ENCODE results near the gene CDON. TPM values are rescaled to one million over a fixed set of nuclear protein-coding genes. Genes with fewer than 3 reads are reported as not detected.

CDON gene
- total and polyA plus RNA-seq, 2 of the 13 experiments (the other 11 are each of a cell fraction or from before 2014, with no cell fraction given): 9.6 to 12.8 TPM

- TF ChIP-seq EEA1 (CRISPR knock-in tag; IDR thresholded peaks at IDR 0.05; ENCODE audit: borderline replicate concordance) (no peak), EP300 (IDR thresholded peaks at IDR 0.05; ENCODE audit: low read depth in 2 of 2, low read length in 2 of 2) (no peak; a peak in 1 of 4 replicates), EP300 (CRISPR knock-in tag; IDR thresholded peaks at IDR 0.05; ENCODE audit: borderline replicate concordance) (peak; percentile 40; the same call in 1 of the 2 replicates), ZEB1 (IDR thresholded peaks at IDR 0.05; ENCODE audit: insufficient replicate concordance, low read depth) (no peak), BRD4 (CRISPR knock-in tag; IDR thresholded peaks at IDR 0.05) (no peak), STAG1 (CRISPR knock-in tag; IDR thresholded peaks at IDR 0.05) (peak; percentile 68), NAIF1 (CRISPR knock-in tag; IDR thresholded peaks at IDR 0.05; ENCODE audit: borderline replicate concordance) (no peak), KLF13 (CRISPR knock-in tag; IDR thresholded peaks at IDR 0.05) (no peak), NR2F6 (IDR thresholded peaks at IDR 0.05) (no peak), NR2F6 (CRISPR knock-in tag; IDR thresholded peaks at IDR 0.05) (peak; percentile 55; the same call in 1 of the 2 replicates), PATZ1 (CRISPR knock-in tag; IDR thresholded peaks at IDR 0.05) (peak; percentile 52; the same call in 1 of the 2 replicates), HMGXB4 (CRISPR knock-in tag; IDR thresholded peaks at IDR 0.05; ENCODE audit: borderline replicate concordance in 1 of 2, low read depth in 1 of 2) (peak in 1 of 2 experiments; percentile 62; a peak in 1 of 4 replicates), ZFP90 (CRISPR knock-in tag; IDR thresholded peaks at IDR 0.05; ENCODE audit: borderline replicate concordance) (no peak), NFIC (IDR thresholded peaks at IDR 0.05; ENCODE audit: low read length) (no peak), ZNF281 (CRISPR knock-in tag; IDR thresholded peaks at IDR 0.05; ENCODE audit: borderline replicate concordance) (no peak), ZNF777 (CRISPR knock-in tag; IDR thresholded peaks at IDR 0.05) (no peak), ZBTB38 (CRISPR knock-in tag; IDR thresholded peaks at IDR 0.05) (no peak), ZNF879 (CRISPR knock-in tag; IDR thresholded peaks at IDR 0.05) (no peak)
- TF ChIP-seq, protein P1, sequence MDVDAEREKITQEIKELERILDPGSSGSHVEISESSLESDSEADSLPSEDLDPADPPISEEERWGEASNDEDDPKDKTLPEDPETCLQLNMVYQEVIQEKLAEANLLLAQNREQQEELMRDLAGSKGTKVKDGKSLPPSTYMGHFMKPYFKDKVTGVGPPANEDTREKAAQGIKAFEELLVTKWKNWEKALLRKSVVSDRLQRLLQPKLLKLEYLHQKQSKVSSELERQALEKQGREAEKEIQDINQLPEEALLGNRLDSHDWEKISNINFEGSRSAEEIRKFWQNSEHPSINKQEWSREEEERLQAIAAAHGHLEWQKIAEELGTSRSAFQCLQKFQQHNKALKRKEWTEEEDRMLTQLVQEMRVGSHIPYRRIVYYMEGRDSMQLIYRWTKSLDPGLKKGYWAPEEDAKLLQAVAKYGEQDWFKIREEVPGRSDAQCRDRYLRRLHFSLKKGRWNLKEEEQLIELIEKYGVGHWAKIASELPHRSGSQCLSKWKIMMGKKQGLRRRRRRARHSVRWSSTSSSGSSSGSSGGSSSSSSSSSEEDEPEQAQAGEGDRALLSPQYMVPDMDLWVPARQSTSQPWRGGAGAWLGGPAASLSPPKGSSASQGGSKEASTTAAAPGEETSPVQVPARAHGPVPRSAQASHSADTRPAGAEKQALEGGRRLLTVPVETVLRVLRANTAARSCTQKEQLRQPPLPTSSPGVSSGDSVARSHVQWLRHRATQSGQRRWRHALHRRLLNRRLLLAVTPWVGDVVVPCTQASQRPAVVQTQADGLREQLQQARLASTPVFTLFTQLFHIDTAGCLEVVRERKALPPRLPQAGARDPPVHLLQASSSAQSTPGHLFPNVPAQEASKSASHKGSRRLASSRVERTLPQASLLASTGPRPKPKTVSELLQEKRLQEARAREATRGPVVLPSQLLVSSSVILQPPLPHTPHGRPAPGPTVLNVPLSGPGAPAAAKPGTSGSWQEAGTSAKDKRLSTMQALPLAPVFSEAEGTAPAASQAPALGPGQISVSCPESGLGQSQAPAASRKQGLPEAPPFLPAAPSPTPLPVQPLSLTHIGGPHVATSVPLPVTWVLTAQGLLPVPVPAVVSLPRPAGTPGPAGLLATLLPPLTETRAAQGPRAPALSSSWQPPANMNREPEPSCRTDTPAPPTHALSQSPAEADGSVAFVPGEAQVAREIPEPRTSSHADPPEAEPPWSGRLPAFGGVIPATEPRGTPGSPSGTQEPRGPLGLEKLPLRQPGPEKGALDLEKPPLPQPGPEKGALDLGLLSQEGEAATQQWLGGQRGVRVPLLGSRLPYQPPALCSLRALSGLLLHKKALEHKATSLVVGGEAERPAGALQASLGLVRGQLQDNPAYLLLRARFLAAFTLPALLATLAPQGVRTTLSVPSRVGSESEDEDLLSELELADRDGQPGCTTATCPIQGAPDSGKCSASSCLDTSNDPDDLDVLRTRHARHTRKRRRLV (CRISPR knock-in tag; IDR thresholded peaks at IDR 0.05): no peak
These were observed 137.4 kb downstream of the CDON start (continued) for GRCh38 chr11:125925247-125925740.

Measured in HepG2 (cell line).